GM18907 (cell line): Measurements from ENCODE around the gene ZNF750.

Experiments used
- ATAC-seq: cut with Tn5 transposase; IDR thresholded peaks from one replicate; pipeline ENCODE4 v1.9.1; 2021; ENCODE audit warnings: mild to moderate bottlenecking, moderate library complexity; ENCODE audit not compliant: unreplicated experiment

ZNF750 gene

GRCh38 chr17:82860606-82861392 is 21.0 kb upstream of the ZNF750 start:
- no peak for ATAC-seq

DNA sequence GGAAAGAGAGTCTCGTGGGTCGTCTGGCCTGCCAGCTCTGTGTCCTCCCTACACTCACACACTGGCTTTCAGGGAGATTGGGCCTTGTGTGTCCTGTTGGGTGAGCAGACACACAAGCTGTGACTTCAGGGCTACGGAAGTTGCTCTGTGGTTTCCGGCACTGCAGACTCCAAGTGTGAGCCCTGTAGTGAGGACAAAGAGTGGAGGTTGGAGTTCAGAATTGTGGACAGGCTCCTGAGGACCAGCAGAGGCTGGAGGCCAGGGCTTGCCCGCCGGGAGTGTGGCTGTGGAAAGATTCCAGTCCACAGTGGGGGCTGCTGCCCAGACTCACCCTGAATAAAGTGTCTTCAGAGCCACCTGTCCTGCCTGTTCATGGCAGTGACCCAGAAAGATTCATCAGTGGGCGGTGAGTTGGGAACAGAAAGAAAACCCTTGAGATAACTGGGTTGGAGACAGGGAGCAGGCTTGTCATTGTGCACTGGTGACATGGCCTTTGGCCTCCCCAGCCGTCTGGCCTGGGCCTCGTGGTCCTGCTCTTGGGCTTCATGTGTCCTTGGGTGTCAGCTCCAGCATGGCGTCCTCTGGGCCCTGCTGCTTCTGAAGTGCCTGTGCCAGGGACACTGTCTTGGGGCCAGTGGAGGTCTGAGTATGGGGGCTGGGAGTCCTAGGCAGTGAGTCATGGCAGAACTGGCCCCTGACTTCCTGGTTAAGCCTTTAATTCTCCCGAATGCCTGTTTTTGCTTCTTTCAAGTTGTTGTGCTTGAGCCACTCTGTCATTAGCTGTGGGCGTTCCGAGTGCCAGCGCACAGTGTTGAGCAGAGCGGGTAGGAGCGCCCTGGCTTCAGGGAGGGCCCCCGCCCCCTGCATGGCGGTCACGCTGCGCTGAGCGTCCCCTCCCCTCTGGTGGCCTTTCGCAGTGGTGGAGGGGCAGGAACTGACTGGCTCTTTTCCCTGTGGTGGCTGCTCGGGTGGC is 19.9 kb upstream of the ZNF750 start:
- no peak for ATAC-seq

- ATAC-seq, result no peak
Measured at GRCh38 chr17:82858376-82859126, 18.7 kb upstream of the ZNF750 start.

DNA sequence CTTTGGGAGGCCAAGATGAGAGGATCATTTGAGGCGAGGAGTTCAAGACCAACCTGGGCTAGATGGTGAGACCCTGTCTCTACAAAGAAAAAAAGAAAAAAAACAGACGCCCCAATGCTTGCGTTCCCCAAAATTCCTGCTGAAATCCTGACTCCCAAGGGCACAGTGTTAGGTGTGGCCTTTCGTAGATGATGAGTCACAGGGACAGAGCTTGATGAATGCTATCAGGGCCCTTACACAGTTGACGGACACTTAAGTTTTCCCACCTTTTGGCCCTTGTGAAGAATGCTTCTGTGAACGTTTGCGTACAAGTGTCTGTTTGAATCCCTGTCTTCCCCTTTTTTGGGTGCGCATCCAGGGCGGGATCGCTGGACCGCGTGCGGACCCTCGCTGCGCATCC is 16.5 kb upstream of the ZNF750 start:
- no peak for ATAC-seq

DNA sequence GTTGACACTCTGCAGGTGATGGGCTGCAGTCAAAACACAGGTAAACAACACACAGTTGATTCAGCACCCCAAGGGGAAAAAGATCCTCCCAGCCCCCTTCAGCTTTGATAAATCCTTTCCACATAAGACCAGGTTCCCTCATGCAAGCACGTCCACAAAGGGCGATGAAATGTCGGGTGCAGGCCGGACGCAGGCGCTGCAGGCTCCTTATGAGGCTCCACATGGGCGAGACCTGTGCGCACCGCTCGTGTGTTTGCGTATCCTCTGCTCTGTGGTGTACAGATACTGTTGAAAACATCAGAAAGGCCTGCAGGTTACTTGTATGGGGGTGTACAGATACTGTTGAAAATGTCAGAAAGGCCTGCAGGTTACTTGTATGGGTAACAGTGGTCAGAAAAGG is 14.4 kb upstream of the ZNF750 start:
- no peak for ATAC-seq

DNA sequence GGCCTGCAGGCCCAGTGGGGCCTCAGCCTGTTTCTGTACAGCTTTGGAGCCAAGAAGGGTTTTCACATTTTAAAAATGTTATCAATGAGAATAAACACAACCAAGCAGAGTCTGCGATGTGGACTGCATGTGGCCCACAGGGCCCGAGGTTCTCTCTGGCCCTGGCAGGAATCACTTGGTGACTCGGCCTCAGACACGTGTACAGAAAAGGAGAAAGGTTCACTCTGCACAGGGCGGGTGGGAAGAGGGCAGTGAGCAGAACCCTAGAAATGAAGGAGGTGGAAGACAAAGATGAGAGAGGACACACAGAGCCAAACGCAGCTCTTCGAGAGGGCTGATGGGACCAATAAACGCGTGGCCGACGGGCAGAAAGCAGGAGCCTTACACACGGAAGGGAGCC is 11.6 kb upstream of the ZNF750 start:
- ATAC-seq, result no peak

- ATAC-seq, result no peak
Measured at GRCh38 chr17:82849076-82849945, 9.5 kb upstream of the ZNF750 start.

DNA sequence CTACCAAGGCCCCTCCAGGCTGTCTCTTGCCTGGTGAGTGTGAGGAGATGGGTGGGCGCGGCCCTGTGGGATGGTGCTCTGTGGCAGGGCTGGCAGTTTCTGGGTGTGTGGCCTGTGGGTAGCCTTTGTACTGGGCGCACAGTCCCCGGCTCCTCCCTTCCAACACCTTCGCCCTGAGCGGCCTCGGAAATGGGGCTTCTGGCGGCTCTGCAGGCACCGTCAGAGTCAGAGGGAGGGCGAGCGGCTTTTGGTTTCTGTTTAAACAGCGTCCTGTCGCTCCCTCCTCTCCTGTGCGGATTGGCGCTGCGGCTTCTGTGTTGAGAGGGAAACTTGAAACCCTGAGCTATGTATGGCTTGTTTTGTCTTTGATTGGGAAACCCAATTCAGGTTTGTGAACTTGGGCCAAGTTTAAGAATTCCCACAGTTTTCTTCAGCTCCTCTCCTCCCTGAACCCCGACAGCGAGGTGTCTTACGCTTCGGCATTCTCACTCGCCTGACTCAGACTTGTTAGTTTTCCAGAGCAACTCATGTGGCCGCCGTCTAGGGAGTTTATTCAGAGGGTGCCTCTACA is 8.3 kb upstream of the ZNF750 start:
- no peak for ATAC-seq

DNA sequence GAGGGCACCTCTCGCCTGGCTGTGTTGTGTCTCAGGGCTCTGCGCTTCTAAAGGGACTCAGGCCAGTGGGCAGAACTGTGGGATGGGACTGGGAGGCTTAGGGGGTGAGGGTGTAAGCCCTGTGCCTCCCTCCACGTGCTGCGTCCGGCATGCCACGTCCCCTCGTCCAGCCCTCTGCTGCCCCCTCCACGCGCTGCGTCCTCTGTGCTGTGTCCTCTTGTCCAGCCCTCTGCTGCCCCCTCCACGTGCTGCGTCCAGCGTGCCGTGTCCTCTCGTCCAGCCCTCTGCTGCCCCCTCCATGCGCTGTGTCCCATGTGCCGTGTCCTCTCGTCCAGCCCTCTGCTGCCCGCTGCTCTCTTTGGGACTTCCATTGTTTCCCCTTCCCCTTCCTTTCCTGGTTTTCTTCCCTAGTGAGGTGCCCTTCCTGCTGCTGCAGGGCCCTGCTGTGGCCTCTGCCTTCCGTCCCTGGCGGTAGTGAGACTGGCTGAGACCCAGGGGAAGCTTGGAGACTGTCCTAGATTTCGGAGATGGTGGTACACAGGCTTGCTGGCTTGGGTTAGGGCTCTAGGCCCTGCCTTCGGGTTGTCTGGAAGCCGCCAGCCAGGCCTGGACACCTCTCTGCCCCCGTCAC is 6.4 kb upstream of the ZNF750 start:
- ATAC-seq, result no peak

DNA sequence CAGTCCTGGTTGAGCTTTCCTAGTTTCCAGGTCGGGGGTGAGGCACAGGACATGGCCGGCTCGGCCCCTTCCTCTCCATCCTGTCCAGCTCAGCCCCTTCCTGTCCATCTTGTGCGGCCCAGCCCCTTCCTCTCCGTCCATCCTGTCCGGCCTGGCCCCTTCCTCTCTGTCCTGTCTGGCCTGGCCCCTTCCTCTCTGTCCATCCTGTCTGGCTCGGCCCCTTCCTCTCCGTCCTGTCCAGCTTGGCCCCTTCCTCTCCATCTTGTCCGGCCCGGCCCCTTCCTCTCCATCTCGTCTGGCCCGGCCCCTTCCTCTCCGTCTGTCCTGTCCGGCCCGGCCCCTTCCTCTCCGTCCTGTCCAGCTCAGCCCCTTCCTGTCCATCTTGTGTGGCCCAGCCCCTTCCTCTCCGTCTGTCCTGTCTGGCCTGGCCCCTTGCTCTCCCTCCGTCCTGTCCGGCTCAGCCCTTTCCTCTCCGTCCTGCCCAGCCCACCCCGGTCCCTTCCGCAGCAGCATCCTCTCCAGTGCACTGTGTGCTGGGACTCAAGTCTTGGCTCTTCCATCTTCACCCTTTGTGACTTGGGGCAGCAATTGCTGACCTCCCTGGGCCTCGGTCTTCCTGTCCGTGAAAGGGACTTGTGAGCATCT is 5.5 kb upstream of the ZNF750 start:
- no peak for ATAC-seq

DNA sequence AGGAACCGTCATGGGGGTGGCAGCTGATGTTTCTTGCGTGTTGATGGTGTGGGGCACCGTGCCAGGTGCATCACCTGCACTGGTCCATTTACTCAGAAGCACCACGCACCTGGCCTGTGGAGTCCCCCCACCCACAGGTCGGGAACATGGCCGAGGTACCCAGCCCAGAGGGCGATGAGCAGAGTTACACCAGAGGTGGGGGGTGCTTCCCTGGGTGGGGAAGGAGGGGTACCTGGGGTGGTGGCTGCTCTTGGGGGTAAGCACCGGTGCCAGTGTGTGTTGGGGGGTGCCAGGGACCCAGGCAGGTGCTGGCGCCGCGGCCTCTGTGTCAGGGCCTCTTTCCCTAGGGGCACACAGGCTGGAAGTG is 5.0 kb upstream of the ZNF750 start:
- ATAC-seq, result no peak

GRCh38 chr17:82843904-82844680 is 4.3 kb upstream of the ZNF750 start:
- ATAC-seq, result no peak

DNA sequence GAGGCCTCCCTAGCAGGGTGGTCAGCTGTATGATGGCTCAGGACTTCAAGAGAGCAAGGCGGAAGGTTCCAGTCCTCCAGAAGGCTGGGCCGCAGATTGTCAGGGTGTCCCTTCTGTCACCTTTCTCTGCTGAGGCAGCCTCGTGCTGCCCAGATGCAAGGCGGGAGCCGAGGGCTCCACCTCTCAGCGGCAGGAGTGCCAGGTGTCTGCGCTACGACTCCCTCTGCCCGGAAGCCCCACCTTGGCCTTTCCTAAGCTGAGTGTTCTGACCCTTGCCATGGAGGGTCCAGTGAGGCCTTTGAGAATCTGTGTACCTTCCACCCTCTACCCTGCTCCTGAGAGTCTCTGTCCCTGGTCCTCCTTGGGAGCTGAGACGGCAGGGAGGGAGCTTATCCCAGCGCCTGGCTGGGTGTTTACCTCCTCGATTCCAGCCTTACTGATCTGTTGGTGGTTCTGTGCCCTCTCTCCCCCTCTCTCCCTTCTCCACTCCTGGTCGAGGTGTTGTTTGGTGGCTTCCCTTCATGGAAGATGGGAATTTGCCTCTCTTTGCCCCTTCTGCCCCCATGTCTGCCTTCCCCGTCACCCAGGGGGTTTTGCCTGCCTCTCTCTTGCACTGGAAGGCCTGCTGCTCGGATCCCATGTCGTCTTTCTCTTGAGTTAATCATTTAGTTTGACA is 2.2 kb upstream of the ZNF750 start:
- no peak for ATAC-seq

- ATAC-seq, result no peak
Measured at GRCh38 chr17:82840431-82840831, 609 bp upstream of the ZNF750 start.

- ATAC-seq, result no peak
Measured at GRCh38 chr17:82838386-82839063, 1.3 kb downstream of the ZNF750 start.

DNA sequence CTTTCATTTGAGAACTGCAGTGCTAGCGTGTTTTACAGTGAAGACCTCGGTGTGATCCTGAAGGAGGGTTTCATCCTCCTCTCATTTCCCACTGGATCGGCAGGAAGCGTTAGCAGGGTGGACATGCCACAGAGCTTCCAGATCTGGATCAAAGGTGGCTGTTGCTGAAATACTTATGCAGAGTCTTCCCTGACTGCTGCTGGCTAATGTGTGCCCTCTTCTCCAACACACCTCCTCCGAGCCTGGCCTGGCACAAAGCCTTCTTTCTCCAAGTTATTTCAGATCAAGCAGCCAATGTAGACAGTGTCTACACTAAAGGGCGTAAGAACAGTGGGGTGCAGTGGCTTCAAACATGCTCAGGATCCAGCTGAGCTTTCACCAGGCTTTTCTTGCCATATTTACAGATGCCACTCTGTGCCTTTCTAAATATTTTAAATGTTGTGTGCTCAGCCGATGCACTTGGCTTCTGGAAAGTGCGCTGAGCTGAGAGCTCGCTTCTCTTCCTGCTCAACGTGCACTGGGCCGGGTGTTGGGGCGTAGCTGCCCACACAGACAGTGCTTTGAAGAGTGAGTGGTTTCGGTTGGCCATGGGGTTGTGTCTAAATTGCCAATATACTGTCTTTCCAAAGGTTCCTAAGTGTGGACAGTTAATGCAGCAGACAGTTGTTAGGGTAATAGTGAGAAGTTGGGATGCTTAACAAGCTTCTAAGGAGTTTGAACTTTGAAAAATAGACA is 2.1 kb downstream of the ZNF750 start:
- no peak for ATAC-seq
